GM12878 (cell line): Measurements from ENCODE around the gene ITGAL. TPM values are rescaled to one million over a fixed set of nuclear protein-coding genes. Genes with fewer than 3 reads are reported as not detected.

Source experiments
- ATF7 ChIP-seq: fragments of 450-650 bp; IDR thresholded peaks from 2 replicates; pipeline ENCODE4 v1.6.1; 2016; ENCODE audit warnings: low read depth, mild to moderate bottlenecking
- BHLHE40 ChIP-seq, 2 experiments: fragments of 450-650 bp in 1 of 2; IDR thresholded peaks; 2 replicates each; pipeline ENCODE4 v1.6.1; 2011 to 2017; ENCODE audit warnings: low read depth in 2 of 2, borderline replicate concordance in 1 of 2, improper control_type of control experiment in 1 of 2, low read length in 1 of 2, mild to moderate bottlenecking in 1 of 2
- CBFB ChIP-seq: IDR thresholded peaks from 2 replicates; pipeline ENCODE4 v1.6.1; 2016; ENCODE audit warnings: antibody characterized with exemption, low read depth
- EED ChIP-seq: sonication (generic); IDR thresholded peaks from 2 replicates; pipeline ENCODE4 v1.6.1; 2016; ENCODE audit warnings: antibody characterized with exemption, low read depth
- EP300 ChIP-seq, 2 experiments: fragments of 150-350 bp in 1 of 2; IDR thresholded peaks; 2 replicates each; pipeline ENCODE4 v1.6.1; 2011 to 2012; ENCODE audit warnings: low read depth in 2 of 2, low read length in 2 of 2, borderline replicate concordance in 1 of 2, improper control_type of control experiment in 1 of 2, inconsistent platforms in 1 of 2; ENCODE audit not compliant: control insufficient read depth in 1 of 2
- ETV6 ChIP-seq, 2 experiments: fragments of 450-650 bp in 1 of 2; IDR thresholded peaks in 1 of 2; conservative IDR thresholded peaks in 1 of 2; 2 replicates each; pipeline ENCODE4 v1.6.1; 2014; ENCODE audit warnings: antibody characterized with exemption in 1 of 2, borderline replicate concordance in 1 of 2, low read depth in 1 of 2, mild to moderate bottlenecking in 1 of 2, moderate library complexity in 1 of 2
- EZH2 ChIP-seq: IDR thresholded peaks from 2 replicates; pipeline ENCODE4 v1.6.1; 2012; ENCODE audit warnings: low read depth, mild to moderate bottlenecking, control low read depth, inconsistent platforms, low read length, borderline replicate concordance; ENCODE audit not compliant: control insufficient read depth
- HDAC2 ChIP-seq: fragments of 200-600 bp; sonication (generic); IDR thresholded peaks from 2 replicates; pipeline ENCODE4 v1.6.1; 2017
- MTA2 ChIP-seq: fragments of 450-650 bp; IDR thresholded peaks from 2 replicates; pipeline ENCODE4 v1.6.1; 2016; ENCODE audit warnings: low read depth, mild to moderate bottlenecking, moderate library complexity
- MYC ChIP-seq: IDR thresholded peaks from 2 replicates; pipeline ENCODE4 v1.6.1; 2011; ENCODE audit warnings: mild to moderate bottlenecking, low read length, moderate library complexity, inconsistent platforms; ENCODE audit not compliant: insufficient read depth, insufficient replicate concordance, insufficient read length, severe bottlenecking
- TCF3 ChIP-seq: IDR thresholded peaks from 2 replicates; pipeline ENCODE4 v1.6.1; 2012; ENCODE audit warnings: low read depth, mild to moderate bottlenecking, low read length, borderline replicate concordance; ENCODE audit not compliant: insufficient read depth
- ZBED1 ChIP-seq: IDR thresholded peaks from 2 replicates; pipeline ENCODE4 v1.6.1; 2016; ENCODE audit warnings: borderline replicate concordance
- polyA plus RNA-seq, 11 experiments: library from polyadenylated mRNA; depleted of rRNA in 4 of 11; unstranded in 6 of 11; stranded (reverse) in 5 of 11; fragments of >200 nt; fragmentation: Nextera tagmentation in 4 of 11; fragmentation: Illumina TruSeq in 1 of 11; extraction: Ambion mirVana in 4 of 11; extraction: Trizol in 1 of 11; gene quantifications; 1 replicate in 1 of 11; 2 replicates in 10 of 11; pipeline versions ENCODE4 v1.2.1 to v1.2.3, GENCODE V29; 2011 to 2016; ENCODE audit warnings: inconsistent platforms in 2 of 11, missing spikeins in 2 of 11, low read depth in 1 of 11
- total RNA-seq, 4 experiments: library from RNA; depleted of rRNA in 3 of 4; stranded (reverse); fragments of >200 nt in 3 of 4; fragmentation: Illumina TruSeq in 1 of 4; extraction: Trizol in 1 of 4; gene quantifications; 2 replicates each; pipeline versions ENCODE4 v1.2.1 to v1.2.3, GENCODE V29; 2013 to 2021
- TF ChIP-seq, protein P1 (sequence below): fragments of 450-650 bp; IDR thresholded peaks from 2 replicates; pipeline ENCODE4 v1.6.1; 2017; ENCODE audit warnings: borderline replicate concordance
- TF ChIP-seq, protein P2 (sequence below): fragments of 450-650 bp; IDR thresholded peaks from 2 replicates; pipeline ENCODE4 v1.6.1; 2016; ENCODE audit warnings: mild to moderate bottlenecking
- TF ChIP-seq, protein P3 (sequence below): fragments of 150-350 bp; IDR thresholded peaks from 2 replicates; pipeline ENCODE4 v1.6.1; 2016; ENCODE audit warnings: low read depth, low read length
- TF ChIP-seq, protein P4 (sequence below): IDR thresholded peaks from 2 replicates; pipeline ENCODE4 v1.6.1; 2011; ENCODE audit warnings: low read depth, low read length, improper control_type of control experiment, borderline replicate concordance
- TF ChIP-seq, protein P5 (sequence below): fragments of 450-650 bp; formaldehyde crosslinking; IDR thresholded peaks from 2 replicates; pipeline ENCODE4 v1.4.0; 2020; ENCODE audit warnings: mild to moderate bottlenecking, moderate library complexity

ITGAL gene
- total and polyA plus RNA-seq, 10 of the 15 experiments (the other 5 are each of a cell fraction or from before 2014, with no cell fraction given), result 10.7 to 170 (median 96.9) TPM

DNA sequence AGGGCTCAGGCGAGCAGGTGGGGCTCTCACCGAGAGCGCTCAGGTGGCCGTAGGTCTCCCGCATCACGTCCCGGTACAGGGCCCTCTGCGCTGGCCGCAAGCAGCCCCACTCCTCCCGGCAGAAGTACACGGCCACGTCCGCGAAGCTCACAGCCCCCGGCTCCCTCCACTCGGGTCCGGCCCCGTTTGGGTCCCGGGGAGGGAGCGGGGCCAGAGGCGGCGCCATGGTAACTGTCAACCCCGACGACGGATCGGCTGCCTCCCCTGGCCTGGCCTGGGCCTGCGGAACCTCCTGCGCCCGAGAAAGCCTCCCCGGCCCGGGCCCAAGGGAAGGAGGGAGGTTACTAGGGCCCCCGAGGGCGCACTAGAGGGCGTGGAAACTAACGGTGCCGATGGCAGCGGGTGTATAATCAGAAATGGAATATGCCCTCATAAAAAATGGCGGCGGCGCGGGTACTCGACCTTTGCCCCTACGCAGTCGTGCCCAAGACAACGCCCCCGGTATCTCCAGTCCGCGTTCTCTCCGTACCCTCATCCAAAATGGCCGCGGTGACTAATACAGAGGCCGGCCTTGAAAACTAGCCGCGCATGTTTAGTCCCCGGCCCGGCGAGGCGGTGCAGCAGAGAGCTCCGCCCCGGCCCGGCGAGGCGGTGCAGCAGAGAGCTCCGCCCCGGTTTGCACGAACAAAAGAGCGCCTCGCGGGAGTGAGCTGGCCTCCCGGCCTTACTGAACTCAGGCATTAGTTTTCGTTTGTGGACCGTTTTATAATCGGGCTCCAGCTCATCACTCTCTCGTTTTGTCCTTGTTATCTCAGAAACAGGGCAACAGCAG is 85.6 kb downstream of the ITGAL start, which contains the start of gene ZNF764 (continued):
- TF ChIP-seq, protein P1, sequence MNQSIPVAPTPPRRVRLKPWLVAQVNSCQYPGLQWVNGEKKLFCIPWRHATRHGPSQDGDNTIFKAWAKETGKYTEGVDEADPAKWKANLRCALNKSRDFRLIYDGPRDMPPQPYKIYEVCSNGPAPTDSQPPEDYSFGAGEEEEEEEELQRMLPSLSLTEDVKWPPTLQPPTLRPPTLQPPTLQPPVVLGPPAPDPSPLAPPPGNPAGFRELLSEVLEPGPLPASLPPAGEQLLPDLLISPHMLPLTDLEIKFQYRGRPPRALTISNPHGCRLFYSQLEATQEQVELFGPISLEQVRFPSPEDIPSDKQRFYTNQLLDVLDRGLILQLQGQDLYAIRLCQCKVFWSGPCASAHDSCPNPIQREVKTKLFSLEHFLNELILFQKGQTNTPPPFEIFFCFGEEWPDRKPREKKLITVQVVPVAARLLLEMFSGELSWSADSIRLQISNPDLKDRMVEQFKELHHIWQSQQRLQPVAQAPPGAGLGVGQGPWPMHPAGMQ, result no peak
- peak; percentile 93 for TF ChIP-seq MTA2
- no peak for TF ChIP-seq MYC
- no peak for TF ChIP-seq EZH2
- no peak for TF ChIP-seq HDAC2
- peak; percentile 45; the same call in 1 of the 2 replicates for TF ChIP-seq CBFB
- TF ChIP-seq, protein P2, sequence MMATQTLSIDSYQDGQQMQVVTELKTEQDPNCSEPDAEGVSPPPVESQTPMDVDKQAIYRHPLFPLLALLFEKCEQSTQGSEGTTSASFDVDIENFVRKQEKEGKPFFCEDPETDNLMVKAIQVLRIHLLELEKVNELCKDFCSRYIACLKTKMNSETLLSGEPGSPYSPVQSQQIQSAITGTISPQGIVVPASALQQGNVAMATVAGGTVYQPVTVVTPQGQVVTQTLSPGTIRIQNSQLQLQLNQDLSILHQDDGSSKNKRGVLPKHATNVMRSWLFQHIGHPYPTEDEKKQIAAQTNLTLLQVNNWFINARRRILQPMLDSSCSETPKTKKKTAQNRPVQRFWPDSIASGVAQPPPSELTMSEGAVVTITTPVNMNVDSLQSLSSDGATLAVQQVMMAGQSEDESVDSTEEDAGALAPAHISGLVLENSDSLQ, result no peak; the same call in none of the 2 replicates
- no peak for TF ChIP-seq ZBED1
- TF ChIP-seq, protein P3, sequence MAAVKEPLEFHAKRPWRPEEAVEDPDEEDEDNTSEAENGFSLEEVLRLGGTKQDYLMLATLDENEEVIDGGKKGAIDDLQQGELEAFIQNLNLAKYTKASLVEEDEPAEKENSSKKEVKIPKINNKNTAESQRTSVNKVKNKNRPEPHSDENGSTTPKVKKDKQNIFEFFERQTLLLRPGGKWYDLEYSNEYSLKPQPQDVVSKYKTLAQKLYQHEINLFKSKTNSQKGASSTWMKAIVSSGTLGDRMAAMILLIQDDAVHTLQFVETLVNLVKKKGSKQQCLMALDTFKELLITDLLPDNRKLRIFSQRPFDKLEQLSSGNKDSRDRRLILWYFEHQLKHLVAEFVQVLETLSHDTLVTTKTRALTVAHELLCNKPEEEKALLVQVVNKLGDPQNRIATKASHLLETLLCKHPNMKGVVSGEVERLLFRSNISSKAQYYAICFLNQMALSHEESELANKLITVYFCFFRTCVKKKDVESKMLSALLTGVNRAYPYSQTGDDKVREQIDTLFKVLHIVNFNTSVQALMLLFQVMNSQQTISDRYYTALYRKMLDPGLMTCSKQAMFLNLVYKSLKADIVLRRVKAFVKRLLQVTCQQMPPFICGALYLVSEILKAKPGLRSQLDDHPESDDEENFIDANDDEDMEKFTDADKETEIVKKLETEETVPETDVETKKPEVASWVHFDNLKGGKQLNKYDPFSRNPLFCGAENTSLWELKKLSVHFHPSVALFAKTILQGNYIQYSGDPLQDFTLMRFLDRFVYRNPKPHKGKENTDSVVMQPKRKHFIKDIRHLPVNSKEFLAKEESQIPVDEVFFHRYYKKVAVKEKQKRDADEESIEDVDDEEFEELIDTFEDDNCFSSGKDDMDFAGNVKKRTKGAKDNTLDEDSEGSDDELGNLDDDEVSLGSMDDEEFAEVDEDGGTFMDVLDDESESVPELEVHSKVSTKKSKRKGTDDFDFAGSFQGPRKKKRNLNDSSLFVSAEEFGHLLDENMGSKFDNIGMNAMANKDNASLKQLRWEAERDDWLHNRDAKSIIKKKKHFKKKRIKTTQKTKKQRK, result no peak
- TF ChIP-seq, protein P4, sequence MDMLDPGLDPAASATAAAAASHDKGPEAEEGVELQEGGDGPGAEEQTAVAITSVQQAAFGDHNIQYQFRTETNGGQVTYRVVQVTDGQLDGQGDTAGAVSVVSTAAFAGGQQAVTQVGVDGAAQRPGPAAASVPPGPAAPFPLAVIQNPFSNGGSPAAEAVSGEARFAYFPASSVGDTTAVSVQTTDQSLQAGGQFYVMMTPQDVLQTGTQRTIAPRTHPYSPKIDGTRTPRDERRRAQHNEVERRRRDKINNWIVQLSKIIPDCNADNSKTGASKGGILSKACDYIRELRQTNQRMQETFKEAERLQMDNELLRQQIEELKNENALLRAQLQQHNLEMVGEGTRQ, result no peak
- no peak for TF ChIP-seq EP300 (IDR thresholded peaks at IDR 0.05; ENCODE audit: borderline replicate concordance in 1 of 2, control insufficient read depth in 1 of 2, low read depth in 2 of 2, low read length in 2 of 2)
- no peak for TF ChIP-seq TCF3
- TF ChIP-seq, protein P5, sequence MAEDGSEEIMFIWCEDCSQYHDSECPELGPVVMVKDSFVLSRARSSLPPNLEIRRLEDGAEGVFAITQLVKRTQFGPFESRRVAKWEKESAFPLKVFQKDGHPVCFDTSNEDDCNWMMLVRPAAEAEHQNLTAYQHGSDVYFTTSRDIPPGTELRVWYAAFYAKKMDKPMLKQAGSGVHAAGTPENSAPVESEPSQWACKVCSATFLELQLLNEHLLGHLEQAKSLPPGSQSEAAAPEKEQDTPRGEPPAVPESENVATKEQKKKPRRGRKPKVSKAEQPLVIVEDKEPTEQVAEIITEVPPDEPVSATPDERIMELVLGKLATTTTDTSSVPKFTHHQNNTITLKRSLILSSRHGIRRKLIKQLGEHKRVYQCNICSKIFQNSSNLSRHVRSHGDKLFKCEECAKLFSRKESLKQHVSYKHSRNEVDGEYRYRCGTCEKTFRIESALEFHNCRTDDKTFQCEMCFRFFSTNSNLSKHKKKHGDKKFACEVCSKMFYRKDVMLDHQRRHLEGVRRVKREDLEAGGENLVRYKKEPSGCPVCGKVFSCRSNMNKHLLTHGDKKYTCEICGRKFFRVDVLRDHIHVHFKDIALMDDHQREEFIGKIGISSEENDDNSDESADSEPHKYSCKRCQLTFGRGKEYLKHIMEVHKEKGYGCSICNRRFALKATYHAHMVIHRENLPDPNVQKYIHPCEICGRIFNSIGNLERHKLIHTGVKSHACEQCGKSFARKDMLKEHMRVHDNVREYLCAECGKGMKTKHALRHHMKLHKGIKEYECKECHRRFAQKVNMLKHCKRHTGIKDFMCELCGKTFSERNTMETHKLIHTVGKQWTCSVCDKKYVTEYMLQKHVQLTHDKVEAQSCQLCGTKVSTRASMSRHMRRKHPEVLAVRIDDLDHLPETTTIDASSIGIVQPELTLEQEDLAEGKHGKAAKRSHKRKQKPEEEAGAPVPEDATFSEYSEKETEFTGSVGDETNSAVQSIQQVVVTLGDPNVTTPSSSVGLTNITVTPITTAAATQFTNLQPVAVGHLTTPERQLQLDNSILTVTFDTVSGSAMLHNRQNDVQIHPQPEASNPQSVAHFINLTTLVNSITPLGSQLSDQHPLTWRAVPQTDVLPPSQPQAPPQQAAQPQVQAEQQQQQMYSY (CRISPR knock-in tag), result no peak
- TF ChIP-seq BHLHE40 (IDR thresholded peaks at IDR 0.05; ENCODE audit: borderline replicate concordance in 1 of 2, low read depth in 2 of 2, low read length in 1 of 2), result peak in 1 of 2 experiments; percentile 43; a peak in 1 of 4 replicates
- no peak for TF ChIP-seq EED
- peak; percentile 34; the same call in 1 of the 2 replicates for TF ChIP-seq ATF7
- no peak for TF ChIP-seq ETV6 (conservative IDR thresholded peaks at IDR 0.05 in 1 of 2, IDR thresholded peaks at IDR 0.05 in 1 of 2; ENCODE audit: borderline replicate concordance in 1 of 2, low read depth in 1 of 2)
